ENCODE measurements around the gene CCDC85A. TPM values are rescaled to one million over a fixed set of nuclear protein-coding genes. Genes with fewer than 3 reads are reported as not detected.

Gene CCDC85A
- total RNA-seq, 2 donors from 2014 or later: 0.18 to 0.86 TPM

DNA sequence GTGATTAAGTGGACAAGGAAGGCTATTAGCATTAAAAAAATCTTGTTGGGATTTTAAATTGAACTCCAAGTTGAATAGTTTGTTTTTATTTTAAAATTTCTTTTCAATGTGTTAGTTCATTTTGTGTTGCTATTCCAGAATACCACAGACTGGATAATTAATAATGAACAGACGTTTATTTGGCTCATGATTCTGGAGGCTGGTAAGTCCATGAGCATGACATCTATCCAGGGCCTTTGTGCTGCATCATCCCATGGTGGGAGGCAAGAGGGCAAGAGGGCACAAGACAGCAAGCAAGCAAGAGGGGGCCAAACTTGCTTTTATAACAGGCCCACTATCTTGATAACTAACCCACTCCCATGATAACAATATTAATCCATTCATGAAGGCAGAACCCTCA lies 22.5 kb downstream of the CCDC85A start:
- WGBS, 2 experiments (ENCODE audit: insufficient coverage in 1 of 2, insufficient read length in 1 of 2): 38% methylated on average over 1 of the region's 1 CpG; no CpG with 5 or more reads in 1 of the 2 experiments

GRCh38 chr2:56207760-56208159 lies 24.0 kb downstream of the CCDC85A start:
- Mint-ChIP-seq H3K36me3 (ENCODE audit: low read depth) (no peaks in the 10 kb centered on the region), H3K27me3 (ENCODE audit: insufficient read depth) (peaks cover 22% of the 10 kb centered on the region), H3K27ac (no peak overlapping the region), H3K4me3 (no peak overlapping the region), H3K4me1 (no peaks in the 10 kb centered on the region), H3K9me3 (no peaks in the 10 kb centered on the region)
- H3K9me3 ChIP-seq (ENCODE audit: control insufficient read depth, low read length): no peaks in the 10 kb centered on the region
- H3K4me3 ChIP-seq (ENCODE audit: low read length): no peak overlapping the region
- H3K36me3 ChIP-seq (ENCODE audit: control insufficient read depth, insufficient read depth, low read length): no peaks in the 10 kb centered on the region
- TF ChIP-seq CTCF (conservative IDR thresholded peaks at IDR 0.05): no peak
- peaks cover 30% of the 10 kb centered on the region for H3K27me3 ChIP-seq (ENCODE audit: control insufficient read depth, insufficient read depth, low read length, poor library complexity, severe bottlenecking)
- H3K9ac ChIP-seq (ENCODE audit: extremely low read depth, low read length, poor library complexity, severe bottlenecking): no peak overlapping the region
- no peak for DNase-seq
- H3K27ac ChIP-seq (ENCODE audit: low read depth, low read length): no peak overlapping the region
- H3K4me1 ChIP-seq (ENCODE audit: control insufficient read depth, insufficient read depth, low read length): no peaks in the 10 kb centered on the region
- 89% methylated on average over 1 of the region's 1 CpG; no CpG with 5 or more reads in 1 of the 2 experiments for WGBS, 2 experiments (ENCODE audit: insufficient coverage in 1 of 2, insufficient read length in 1 of 2)

More for the DNA sequence above, 22.5 kb downstream of the CCDC85A start:
- no peaks in the 10 kb centered on the region for H3K36me3 ChIP-seq (ENCODE audit: control insufficient read depth, insufficient read depth, low read length)
- no peaks in the 10 kb centered on the region for H3K36me3 Mint-ChIP-seq (ENCODE audit: low read depth)
- no peaks in the 10 kb centered on the region for H3K4me1 ChIP-seq (ENCODE audit: control insufficient read depth, insufficient read depth, low read length)
- H3K27me3 Mint-ChIP-seq (ENCODE audit: insufficient read depth): peaks cover 26% of the 10 kb centered on the region
- DNase-seq: no peak
- no peak overlapping the region for H3K9ac ChIP-seq (ENCODE audit: extremely low read depth, low read length, poor library complexity, severe bottlenecking)
- no peaks in the 10 kb centered on the region for H3K4me1 Mint-ChIP-seq
- H3K4me3 ChIP-seq (ENCODE audit: low read length): no peak overlapping the region
- no peaks in the 10 kb centered on the region for H3K9me3 ChIP-seq (ENCODE audit: control insufficient read depth, low read length)
- no peak overlapping the region for H3K4me3 Mint-ChIP-seq
- H3K27ac Mint-ChIP-seq: no peak overlapping the region
- no peak for TF ChIP-seq CTCF (conservative IDR thresholded peaks at IDR 0.05)
- no peaks in the 10 kb centered on the region for H3K9me3 Mint-ChIP-seq
- H3K27ac ChIP-seq (ENCODE audit: low read depth, low read length): no peak overlapping the region
- peaks cover 21% of the 10 kb centered on the region for H3K27me3 ChIP-seq (ENCODE audit: control insufficient read depth, insufficient read depth, low read length, poor library complexity, severe bottlenecking)

DNA sequence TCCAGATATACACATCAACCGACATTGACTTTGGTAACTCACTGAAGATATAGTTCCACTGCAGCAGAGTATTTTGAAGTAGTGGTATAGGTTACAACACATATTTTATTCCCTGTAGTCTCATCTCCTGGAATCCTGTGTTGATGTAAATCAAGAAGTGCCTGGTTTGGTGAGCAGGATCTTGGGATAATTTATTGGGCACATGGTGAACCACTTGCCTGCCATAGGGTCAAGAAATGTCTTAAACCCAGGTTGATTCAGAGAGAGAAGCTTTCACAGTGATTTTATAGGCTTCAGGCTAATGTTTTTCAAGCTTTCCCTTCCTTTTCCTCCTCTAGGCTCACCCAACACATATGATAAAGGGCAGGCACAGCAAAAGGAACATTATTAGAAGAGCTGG lies 24.6 kb downstream of the CCDC85A start:
- Mint-ChIP-seq H3K4me1 (no peaks in the 10 kb centered on the region), H3K27me3 (ENCODE audit: insufficient read depth) (peaks cover 20% of the 10 kb centered on the region), H3K9me3 (no peaks in the 10 kb centered on the region), H3K4me3 (no peak overlapping the region), H3K36me3 (ENCODE audit: low read depth) (no peaks in the 10 kb centered on the region), H3K27ac (no peak overlapping the region)
- Histone ChIP-seq H3K27me3 (ENCODE audit: control insufficient read depth, insufficient read depth, low read length, poor library complexity, severe bottlenecking) (peaks cover 32% of the 10 kb centered on the region), H3K36me3 (ENCODE audit: control insufficient read depth, insufficient read depth, low read length) (no peaks in the 10 kb centered on the region), H3K27ac (ENCODE audit: low read depth, low read length) (no peak overlapping the region), H3K4me1 (ENCODE audit: control insufficient read depth, insufficient read depth, low read length) (no peaks in the 10 kb centered on the region), H3K9me3 (ENCODE audit: control insufficient read depth, low read length) (no peaks in the 10 kb centered on the region), H3K4me3 (ENCODE audit: low read length) (no peak overlapping the region), H3K9ac (ENCODE audit: extremely low read depth, low read length, poor library complexity, severe bottlenecking) (no peak overlapping the region)
- no CpG with 5 or more reads among the region's 1 CpG for WGBS, 2 experiments (ENCODE audit: insufficient coverage in 1 of 2, insufficient read length in 1 of 2)
- no peak for DNase-seq
- TF ChIP-seq CTCF (conservative IDR thresholded peaks at IDR 0.05): no peak

Data from endodermal cell (in vitro differentiated cells).